Measurements from ENCODE around the gene RBM26.

DNA sequence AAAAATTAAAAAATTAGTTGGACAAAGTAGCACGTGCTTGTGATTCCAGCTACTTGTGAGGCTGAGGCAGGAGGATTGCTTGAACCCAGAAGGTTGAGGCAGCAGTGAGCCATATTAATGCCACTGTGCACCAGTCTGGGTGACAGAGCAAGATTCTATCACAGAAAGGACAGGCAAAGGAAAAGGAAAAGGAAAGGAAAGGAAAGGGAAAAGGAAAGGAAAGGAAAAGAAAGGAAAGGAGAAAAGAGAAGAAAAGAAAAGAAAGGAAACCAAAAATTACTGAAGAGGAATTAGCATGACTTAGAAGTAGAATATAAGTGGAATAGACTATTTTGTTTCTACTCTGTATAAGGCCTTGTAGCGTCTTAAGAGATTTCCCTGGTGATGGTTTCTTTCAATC, 122.3 kb downstream of the RBM26 start:
- TF ChIP-seq, protein P1, sequence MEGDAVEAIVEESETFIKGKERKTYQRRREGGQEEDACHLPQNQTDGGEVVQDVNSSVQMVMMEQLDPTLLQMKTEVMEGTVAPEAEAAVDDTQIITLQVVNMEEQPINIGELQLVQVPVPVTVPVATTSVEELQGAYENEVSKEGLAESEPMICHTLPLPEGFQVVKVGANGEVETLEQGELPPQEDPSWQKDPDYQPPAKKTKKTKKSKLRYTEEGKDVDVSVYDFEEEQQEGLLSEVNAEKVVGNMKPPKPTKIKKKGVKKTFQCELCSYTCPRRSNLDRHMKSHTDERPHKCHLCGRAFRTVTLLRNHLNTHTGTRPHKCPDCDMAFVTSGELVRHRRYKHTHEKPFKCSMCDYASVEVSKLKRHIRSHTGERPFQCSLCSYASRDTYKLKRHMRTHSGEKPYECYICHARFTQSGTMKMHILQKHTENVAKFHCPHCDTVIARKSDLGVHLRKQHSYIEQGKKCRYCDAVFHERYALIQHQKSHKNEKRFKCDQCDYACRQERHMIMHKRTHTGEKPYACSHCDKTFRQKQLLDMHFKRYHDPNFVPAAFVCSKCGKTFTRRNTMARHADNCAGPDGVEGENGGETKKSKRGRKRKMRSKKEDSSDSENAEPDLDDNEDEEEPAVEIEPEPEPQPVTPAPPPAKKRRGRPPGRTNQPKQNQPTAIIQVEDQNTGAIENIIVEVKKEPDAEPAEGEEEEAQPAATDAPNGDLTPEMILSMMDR (IDR thresholded peaks at IDR 0.05; ENCODE audit: insufficient read depth, low read depth, low read length) = no peak
- TF ChIP-seq EZH2 (IDR thresholded peaks at IDR 0.05; ENCODE audit: insufficient read depth, low read length) = no peak

Data from astrocyte (in vitro differentiated cells and primary cell).